ENCODE measurements around the gene SCAMP3.

The SCAMP3 gene

DNA sequence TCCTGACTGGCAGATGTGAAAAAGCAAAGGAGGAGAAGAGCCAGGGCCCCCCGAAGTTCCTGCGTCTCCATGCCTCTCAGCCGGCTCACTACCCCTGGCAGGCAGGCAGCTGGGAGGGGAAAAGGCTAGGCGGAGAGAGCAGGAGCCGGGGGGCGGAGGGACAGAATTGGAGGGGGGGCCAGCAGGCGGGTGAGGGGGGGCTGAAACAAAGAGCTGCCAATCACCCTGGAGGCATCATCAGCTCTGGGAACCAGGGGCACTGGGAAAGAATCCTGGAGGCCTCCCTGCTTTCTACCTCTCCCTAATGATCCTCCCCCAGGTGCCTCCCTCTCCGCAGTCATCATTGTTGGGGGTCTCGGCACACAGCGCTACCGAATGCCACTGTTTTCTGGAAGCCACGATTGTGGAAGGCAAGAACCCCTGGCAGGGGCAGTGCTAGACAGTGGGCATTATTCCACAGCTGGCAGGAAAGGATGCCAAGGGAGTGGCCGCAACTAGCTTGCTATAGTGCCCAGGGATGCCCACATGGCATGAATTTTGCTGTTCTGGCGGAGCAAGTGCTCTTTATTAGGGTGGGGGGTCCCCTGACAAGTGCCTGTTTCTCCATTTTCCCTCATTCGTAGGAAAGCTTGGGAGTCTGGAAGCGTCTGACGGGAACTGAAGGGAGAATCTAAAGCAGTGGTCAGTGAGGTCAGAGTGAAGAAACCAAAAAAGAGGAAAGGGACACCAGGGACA, 54.2 kb downstream of the SCAMP3 start, which contains the start of gene THBS3:
THBS3 (minus strand) TSS at position 92 of the 735 bp plus-strand sequence; CDS start at position 71, 21 bp downstream.
- no peak for DNase-seq (ENCODE audit: low read depth in 1 of 2, low spot score in 1 of 2)

DNA sequence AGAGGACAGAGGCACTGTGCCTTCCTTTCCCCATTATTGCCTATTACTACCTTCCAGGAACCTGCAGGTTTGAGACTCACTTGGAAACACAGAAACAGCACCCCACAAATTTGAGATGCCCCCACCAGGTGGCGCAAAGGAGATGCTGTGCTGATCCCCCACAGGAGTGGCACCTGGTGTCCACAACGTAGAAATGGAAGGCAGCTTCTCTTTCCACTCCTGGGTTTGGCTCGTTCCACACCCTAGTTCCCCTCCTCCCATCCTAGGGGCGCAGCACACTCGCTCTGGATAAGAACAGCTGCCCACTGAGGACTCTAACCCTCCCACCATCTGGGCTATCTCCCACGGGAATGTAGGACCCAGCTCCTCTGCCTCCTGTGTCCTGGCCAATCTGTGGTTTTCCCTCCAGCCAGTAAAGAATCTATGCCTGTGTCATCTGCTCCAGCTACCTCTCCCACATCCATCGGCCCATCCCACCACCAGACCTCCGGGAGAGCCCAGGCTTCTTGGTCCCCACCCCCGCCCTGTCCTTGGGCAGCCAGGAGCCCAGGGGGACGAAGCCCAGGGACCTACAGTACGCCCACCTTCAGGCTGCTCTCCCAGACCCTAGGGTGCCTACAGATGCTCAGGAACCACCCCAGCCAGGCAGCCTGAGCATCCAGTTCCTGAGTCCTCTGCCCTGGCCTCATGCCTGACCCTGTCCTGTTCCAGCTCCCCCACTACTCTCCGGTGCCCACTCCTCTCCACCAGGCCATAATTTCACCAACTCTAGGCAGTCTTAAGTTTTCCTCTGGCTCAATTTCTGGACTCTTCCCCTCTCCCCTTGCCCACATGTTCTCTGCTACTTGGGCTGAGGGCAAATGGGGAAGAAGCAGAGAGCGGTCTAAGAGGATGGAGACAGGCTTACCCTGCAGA, 55.0 kb downstream of the SCAMP3 start:
- DNase-seq (ENCODE audit: low read depth in 1 of 2, low spot score in 1 of 2): peak; percentile 88

Measured in activated CD4-positive, alpha-beta T cell treated with anti-CD3 and anti-CD28 coated beads, Interleukin-2, amount 50 U/mL, for 24 hours (primary cell).